ENCODE data around the gene CCDC14.
"Not testable (repeated sequence)": the region's sequence is repeated elsewhere in the genome, so short reads cannot be mapped to it uniquely, and the experiment has no call there.

The CCDC14 gene

DNA sequence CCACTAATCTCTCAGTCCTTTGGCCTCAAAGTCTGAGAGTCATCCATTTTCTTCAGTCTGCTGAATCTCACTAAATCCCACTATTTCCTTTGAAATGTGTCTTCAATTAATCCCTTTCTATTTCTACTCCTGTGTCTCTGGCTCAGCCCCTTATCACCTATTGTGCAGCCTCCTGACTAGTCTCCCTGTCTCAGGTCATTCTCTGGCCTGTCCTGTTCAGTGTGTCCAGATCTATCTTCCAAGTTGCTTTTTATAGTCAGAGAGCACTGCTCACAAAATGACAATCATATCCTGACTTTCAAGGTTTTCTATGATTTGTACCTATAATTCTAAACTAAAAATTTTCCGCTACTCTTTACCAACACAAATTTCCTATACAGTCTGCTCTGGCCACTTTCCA, 23.3 kb upstream of the CCDC14 start:
- H3K36me3 ChIP-seq (ENCODE audit: insufficient read depth, low read length), result no peaks in the 10 kb centered on the region
- H3K4me3 ChIP-seq (ENCODE audit: low read length), result no peak overlapping the region
- H3K4me1 ChIP-seq (ENCODE audit: control insufficient read depth, insufficient read depth, low read length), result no peaks in the 10 kb centered on the region
- H3K9ac ChIP-seq (ENCODE audit: low read depth, low read length), result no peak overlapping the region
- H3K27me3 ChIP-seq (ENCODE audit: control insufficient read depth, insufficient read depth, low read length), result peaks cover 82% of the 10 kb centered on the region
- H3K4me2 ChIP-seq (ENCODE audit: low read length), result no peak overlapping the region
- H3K9me3 ChIP-seq (replicated peaks; ENCODE audit: low read length), result no peaks in the 10 kb centered on the region

DNA sequence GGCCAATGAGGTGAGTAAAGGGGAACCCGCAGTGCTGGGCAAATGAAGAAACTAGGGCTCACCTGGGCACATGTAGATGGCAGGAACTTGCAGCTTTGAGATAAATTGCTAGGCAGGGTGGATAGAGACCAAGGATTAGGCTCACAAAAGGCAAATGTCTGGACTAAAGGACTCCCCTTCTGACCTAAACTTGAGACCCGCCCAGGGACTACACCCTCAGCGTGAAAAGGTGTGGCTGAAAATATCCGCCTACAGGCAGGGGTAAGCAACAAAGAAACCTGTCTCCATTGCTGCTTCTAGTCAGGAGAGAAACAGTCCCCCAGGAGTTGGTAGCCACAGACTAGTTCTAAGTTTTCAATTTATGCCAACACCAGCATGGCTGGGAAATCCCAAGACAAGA, 20.3 kb upstream of the CCDC14 start:
- not testable (repeated sequence) for H3K36me3 ChIP-seq (ENCODE audit: insufficient read depth, low read length); H3K4me1 ChIP-seq (ENCODE audit: control insufficient read depth, insufficient read depth, low read length); H3K9me3 ChIP-seq (replicated peaks; ENCODE audit: low read length); H3K9ac ChIP-seq (ENCODE audit: low read depth, low read length); H3K4me2 ChIP-seq (ENCODE audit: low read length); H3K4me3 ChIP-seq (ENCODE audit: low read length)
- H3K27me3 ChIP-seq (ENCODE audit: control insufficient read depth, insufficient read depth, low read length), result peaks cover 58% of the 10 kb centered on the region

DNA sequence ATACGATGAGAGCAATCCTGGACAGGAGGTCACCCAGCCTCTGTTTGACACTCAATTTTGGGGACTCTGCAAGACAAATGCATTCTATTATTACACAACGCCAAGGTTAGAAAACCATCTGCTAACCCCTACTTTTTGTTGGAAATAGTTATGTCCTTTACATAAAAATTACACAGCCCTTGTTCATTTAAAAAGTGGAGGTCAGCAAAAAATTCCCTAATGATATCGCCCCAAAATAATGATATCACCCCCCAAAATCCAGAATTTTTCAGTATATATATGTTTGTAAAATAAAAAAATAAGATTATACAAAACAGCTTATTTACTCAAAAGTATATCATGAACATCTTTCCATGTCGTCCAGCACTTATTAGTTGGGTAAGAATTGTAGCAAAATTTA, 19.5 kb upstream of the CCDC14 start:
- Histone ChIP-seq H3K9ac (ENCODE audit: low read depth, low read length) (no peak overlapping the region), H3K4me3 (ENCODE audit: low read length) (no peak overlapping the region), H3K27me3 (ENCODE audit: control insufficient read depth, insufficient read depth, low read length) (peaks cover 56% of the 10 kb centered on the region)

DNA sequence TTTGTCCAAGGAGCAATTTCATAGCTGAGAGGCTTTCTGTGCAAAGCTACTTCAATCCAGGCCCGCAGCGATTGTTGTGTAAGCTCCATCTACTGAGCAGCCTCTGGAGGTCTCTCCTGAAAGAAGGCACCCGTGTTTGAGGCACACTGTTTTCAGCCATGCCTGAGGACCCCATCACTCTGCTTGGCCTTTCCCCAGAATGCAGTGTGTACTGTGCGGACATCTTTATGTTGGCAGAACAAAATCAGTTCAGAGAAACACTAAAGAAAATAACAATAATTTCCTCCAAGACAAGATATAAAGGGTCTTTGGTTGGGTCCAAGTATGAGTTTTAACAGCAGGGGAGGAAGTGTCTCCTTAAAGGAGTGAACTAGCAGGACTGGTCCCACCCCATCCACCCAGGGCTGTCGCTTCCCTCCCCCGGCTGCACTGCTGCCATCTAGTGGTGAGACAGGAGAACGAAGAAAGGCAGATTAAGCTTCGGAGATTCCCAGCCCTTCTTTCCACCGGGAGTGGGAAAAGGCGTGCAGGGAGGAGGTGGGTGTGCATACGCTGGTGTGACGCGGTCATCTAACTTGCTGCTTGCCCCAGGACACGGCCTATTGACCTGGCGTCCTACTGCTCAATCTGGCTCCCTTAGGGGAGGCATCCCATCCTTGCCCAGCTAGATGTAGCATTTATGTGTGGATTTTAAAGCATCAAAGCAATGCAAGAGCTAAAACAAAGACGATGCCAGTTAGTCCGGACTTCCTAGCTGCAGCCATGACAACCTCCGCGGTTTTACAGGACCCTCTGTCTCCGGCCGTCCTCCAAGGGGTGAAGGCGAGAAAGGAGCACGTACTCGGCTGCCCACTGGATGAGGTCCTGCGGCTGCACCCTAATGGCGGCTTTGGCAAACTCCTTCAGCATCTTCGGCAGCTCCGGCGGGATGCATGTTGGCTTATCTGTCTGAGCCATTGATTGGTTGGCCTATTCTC, 18.8 kb upstream of the CCDC14 start:
- H3K27me3 ChIP-seq (ENCODE audit: control insufficient read depth, insufficient read depth, low read length), result peaks cover 54% of the 10 kb centered on the region
- H3K4me3 ChIP-seq (ENCODE audit: low read length), result peak overlapping the region; percentile 67
- H3K4me1 ChIP-seq (ENCODE audit: control insufficient read depth, insufficient read depth, low read length); H3K36me3 ChIP-seq (ENCODE audit: insufficient read depth, low read length); H3K9me3 ChIP-seq (replicated peaks; ENCODE audit: low read length): not testable (repeated sequence)
- peak overlapping the region; percentile 89 for H3K4me2 ChIP-seq (ENCODE audit: low read length)
- H3K9ac ChIP-seq (ENCODE audit: low read depth, low read length), result peak overlapping the region; percentile 31

More for the DNA sequence above, 19.5 kb upstream of the CCDC14 start:
- H3K36me3 ChIP-seq (ENCODE audit: insufficient read depth, low read length), result no peaks in the 10 kb centered on the region
- no peaks in the 10 kb centered on the region for H3K4me1 ChIP-seq (ENCODE audit: control insufficient read depth, insufficient read depth, low read length)
- no peaks in the 10 kb centered on the region for H3K9me3 ChIP-seq (replicated peaks; ENCODE audit: low read length)
- peak overlapping the region; percentile 89 for H3K4me2 ChIP-seq (ENCODE audit: low read length)

DNA sequence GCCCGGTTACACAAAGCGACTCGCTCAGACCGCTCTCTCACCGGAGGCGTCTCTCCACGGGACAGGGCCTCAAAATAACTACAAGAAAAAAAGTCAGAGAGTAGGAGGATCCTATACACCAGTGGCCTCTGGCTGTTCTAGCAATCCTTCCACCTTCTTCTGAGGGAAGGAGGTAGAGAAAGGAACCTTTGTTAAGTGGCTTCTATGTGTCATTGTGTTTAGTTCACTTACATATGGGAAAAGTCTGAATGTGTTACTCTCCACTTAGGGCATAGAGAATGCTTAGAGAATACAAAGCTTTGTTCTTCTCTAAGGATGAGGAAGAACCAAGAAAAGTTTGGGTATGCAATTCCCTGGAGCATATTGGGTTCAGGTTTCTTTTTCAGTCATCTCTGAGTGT, 15.9 kb upstream of the CCDC14 start:
- not testable (repeated sequence) for H3K9me3 ChIP-seq (replicated peaks; ENCODE audit: low read length); H3K36me3 ChIP-seq (ENCODE audit: insufficient read depth, low read length); H3K4me2 ChIP-seq (ENCODE audit: low read length); H3K4me1 ChIP-seq (ENCODE audit: control insufficient read depth, insufficient read depth, low read length); H3K9ac ChIP-seq (ENCODE audit: low read depth, low read length); H3K4me3 ChIP-seq (ENCODE audit: low read length)
- peaks cover 30% of the 10 kb centered on the region for H3K27me3 ChIP-seq (ENCODE audit: control insufficient read depth, insufficient read depth, low read length)

DNA sequence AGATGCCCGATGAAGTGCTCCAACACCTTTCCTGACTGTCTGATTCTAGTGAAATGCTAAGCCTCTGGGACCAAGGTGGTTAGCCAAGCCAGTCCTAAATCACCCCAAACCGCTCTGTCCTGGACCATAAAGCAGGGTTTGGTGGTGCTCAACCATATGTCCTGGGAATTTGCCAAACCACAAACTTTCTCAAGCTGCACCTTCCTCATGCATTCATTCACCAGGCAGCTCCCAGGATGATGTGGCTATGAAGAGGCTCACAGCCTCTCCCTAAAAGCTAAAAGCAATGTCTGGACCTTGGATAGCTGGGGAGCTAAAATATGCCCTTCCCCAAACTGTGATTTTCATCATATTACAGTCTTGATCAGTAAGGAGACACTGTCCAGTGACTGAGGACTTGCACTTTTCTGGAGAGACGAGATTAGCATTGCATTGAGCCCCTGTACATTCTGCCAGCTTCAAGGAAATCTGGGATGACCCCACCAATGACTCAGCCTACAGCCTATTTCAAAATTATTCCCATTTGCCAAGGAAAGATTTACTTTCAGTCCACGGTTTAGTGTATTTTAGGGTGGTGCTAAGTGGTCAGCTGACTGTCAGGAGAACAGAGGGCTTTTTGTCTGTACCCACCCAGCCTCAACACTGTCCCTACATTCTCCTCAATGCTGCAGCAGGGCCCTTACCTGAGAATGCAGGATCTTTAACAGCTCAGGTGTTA, 15.3 kb upstream of the CCDC14 start:
- H3K9me3 ChIP-seq (replicated peaks; ENCODE audit: low read length); H3K4me3 ChIP-seq (ENCODE audit: low read length); H3K36me3 ChIP-seq (ENCODE audit: insufficient read depth, low read length); H3K4me1 ChIP-seq (ENCODE audit: control insufficient read depth, insufficient read depth, low read length); H3K4me2 ChIP-seq (ENCODE audit: low read length); H3K9ac ChIP-seq (ENCODE audit: low read depth, low read length): not testable (repeated sequence)
- peaks cover 30% of the 10 kb centered on the region for H3K27me3 ChIP-seq (ENCODE audit: control insufficient read depth, insufficient read depth, low read length)

DNA sequence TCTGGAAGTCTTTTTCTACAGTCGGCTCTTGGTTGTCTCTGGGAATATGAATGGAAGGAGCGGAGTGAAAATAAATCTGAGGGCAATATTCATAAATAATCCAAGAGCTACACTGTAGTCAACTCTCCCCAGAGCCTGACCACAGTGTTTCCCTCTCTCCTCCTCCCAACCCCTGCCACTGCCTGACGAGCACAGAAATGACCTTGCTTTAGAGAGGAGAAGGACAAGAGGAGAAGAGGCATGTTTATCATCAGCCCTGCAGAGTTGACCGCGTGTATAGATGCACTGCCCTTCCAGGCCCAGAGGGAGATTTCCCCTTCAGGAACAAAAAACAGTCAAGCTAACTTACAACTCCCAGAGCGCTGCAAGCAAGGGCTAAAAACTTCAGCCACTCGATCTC, 14.0 kb upstream of the CCDC14 start:
- not testable (repeated sequence) for H3K4me1 ChIP-seq (ENCODE audit: control insufficient read depth, insufficient read depth, low read length); H3K4me3 ChIP-seq (ENCODE audit: low read length); H3K4me2 ChIP-seq (ENCODE audit: low read length); H3K9me3 ChIP-seq (replicated peaks; ENCODE audit: low read length); H3K36me3 ChIP-seq (ENCODE audit: insufficient read depth, low read length); H3K9ac ChIP-seq (ENCODE audit: low read depth, low read length)
- peaks cover 29% of the 10 kb centered on the region for H3K27me3 ChIP-seq (ENCODE audit: control insufficient read depth, insufficient read depth, low read length)

DNA sequence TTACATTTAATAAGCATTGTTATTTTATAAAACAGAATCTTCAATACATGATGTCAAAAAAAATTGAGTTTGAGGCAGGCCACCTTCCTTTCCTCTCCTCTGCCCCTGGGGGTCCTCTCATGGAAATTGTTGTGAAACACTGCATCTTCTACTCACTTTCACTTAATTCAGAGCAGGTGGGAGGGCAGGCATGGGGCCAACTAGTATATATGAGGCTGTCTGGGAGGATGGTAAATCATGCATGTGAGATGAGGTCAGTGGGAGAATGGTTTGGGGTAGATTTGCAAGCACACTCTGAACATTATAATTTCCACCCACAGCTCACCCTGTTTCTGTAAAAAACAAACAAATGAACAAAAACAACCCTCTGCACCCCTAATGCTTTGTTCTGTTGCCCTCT, 10.4 kb upstream of the CCDC14 start:
- Histone ChIP-seq H3K4me2 (ENCODE audit: low read length) (no peak overlapping the region), H3K9me3 (replicated peaks; ENCODE audit: low read length) (no peaks in the 10 kb centered on the region), H3K36me3 (ENCODE audit: insufficient read depth, low read length) (no peaks in the 10 kb centered on the region), H3K9ac (ENCODE audit: low read depth, low read length) (no peak overlapping the region), H3K4me1 (ENCODE audit: control insufficient read depth, insufficient read depth, low read length) (no peaks in the 10 kb centered on the region), H3K4me3 (ENCODE audit: low read length) (no peak overlapping the region), H3K27me3 (ENCODE audit: control insufficient read depth, insufficient read depth, low read length) (peaks cover 31% of the 10 kb centered on the region)

DNA sequence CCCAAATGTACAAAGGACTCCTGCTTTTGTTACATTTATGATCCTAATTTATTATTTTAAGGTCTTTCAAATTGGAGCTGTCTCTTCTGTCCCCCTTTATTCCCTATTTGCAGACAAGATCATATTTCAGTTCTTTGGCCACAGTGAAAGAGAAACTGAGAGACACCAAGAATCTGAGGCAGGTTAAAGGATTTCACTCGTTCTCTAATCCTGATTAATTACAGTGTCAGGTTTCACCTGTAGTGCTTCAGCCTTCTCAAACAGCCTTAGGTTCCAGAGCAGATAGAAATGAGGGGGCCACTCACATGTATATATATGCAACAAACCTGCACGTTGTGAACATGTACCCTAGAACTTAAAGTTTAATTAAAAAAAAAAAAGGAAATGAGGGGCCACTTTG, 6.2 kb upstream of the CCDC14 start:
- H3K9ac ChIP-seq (ENCODE audit: low read depth, low read length); H3K9me3 ChIP-seq (replicated peaks; ENCODE audit: low read length); H3K36me3 ChIP-seq (ENCODE audit: insufficient read depth, low read length); H3K4me1 ChIP-seq (ENCODE audit: control insufficient read depth, insufficient read depth, low read length); H3K4me2 ChIP-seq (ENCODE audit: low read length); H3K4me3 ChIP-seq (ENCODE audit: low read length): not testable (repeated sequence)
- peaks cover 33% of the 10 kb centered on the region for H3K27me3 ChIP-seq (ENCODE audit: control insufficient read depth, insufficient read depth, low read length)

DNA sequence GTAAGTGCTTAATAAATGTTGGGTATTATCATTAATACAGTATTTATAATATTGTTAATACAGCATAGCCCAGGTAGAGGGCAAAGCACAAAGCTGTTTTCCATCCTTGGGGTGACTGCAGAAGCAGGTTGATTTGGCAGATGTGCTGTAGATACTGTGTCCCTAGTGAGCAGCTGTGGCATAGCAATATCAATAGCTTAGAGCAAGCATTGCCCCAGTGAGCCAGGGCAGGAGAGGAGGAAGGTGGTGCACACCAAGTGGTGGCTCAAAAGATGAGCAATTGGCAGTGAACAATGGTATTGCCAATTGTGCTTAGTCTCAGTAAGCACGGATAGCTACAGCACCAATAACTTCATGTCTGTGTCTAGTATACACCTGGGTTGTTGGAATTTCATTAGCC, 5.8 kb upstream of the CCDC14 start:
- H3K27me3 ChIP-seq (ENCODE audit: control insufficient read depth, insufficient read depth, low read length), result peaks cover 30% of the 10 kb centered on the region
- not testable (repeated sequence) for H3K9ac ChIP-seq (ENCODE audit: low read depth, low read length); H3K4me1 ChIP-seq (ENCODE audit: control insufficient read depth, insufficient read depth, low read length); H3K4me3 ChIP-seq (ENCODE audit: low read length); H3K36me3 ChIP-seq (ENCODE audit: insufficient read depth, low read length); H3K9me3 ChIP-seq (replicated peaks; ENCODE audit: low read length); H3K4me2 ChIP-seq (ENCODE audit: low read length)

DNA sequence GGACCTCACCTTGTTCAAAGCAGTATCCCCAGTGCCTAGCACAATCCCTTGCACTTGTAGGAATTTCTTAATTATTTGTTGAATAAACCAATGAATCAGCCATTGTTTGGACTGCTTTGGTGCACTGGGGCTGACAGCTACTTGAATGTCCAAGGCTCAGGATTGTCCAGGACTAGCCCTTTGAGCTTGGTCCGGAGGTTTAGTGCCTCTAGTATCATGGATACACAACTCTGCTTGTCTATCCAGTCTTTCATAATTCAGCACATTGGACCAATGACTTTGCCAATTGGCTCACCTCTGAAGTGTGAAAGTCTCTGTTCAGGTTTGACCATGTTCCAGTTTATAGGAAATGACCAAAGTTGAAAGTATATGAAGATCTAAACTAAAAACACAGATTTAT, 3.8 kb upstream of the CCDC14 start:
- H3K9me3 ChIP-seq (replicated peaks; ENCODE audit: low read length); H3K36me3 ChIP-seq (ENCODE audit: insufficient read depth, low read length); H3K4me3 ChIP-seq (ENCODE audit: low read length); H3K9ac ChIP-seq (ENCODE audit: low read depth, low read length); H3K4me2 ChIP-seq (ENCODE audit: low read length); H3K4me1 ChIP-seq (ENCODE audit: control insufficient read depth, insufficient read depth, low read length): not testable (repeated sequence)
- peaks cover 14% of the 10 kb centered on the region for H3K27me3 ChIP-seq (ENCODE audit: control insufficient read depth, insufficient read depth, low read length)

DNA sequence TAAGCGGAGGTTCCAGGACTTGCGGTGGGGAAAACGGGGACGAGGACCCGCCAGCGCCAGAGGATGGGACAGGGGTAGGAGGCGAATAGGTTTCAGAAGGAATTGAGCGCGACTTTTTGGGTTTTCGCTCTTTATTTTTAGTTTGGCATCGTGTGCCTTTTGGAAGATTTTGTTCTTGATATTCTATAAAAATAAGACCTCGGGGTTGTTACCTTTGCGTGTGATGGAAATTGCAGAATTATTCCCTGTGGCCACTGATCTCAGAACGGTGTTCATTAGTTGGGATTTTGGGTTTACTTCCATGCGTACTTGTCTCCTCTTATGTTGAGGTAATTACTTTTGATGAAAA, 453 bp upstream of the CCDC14 start:
- Histone ChIP-seq H3K4me2 (ENCODE audit: low read length) (peak overlapping the region; percentile 87), H3K36me3 (ENCODE audit: insufficient read depth, low read length) (peaks cover 1% of the 10 kb centered on the region), H3K4me1 (ENCODE audit: control insufficient read depth, insufficient read depth, low read length) (peaks cover 21% of the 10 kb centered on the region), H3K4me3 (ENCODE audit: low read length) (peak overlapping the region; percentile 88), H3K9me3 (replicated peaks; ENCODE audit: low read length) (no peaks in the 10 kb centered on the region), H3K27me3 (ENCODE audit: control insufficient read depth, insufficient read depth, low read length) (peaks cover 6% of the 10 kb centered on the region), H3K9ac (ENCODE audit: low read depth, low read length) (peak overlapping the region; percentile 94)

Data from skeletal muscle satellite cell (primary cell).